ENCODE measurements around the gene PEX3.
"Not testable (repeated sequence)": the region's sequence is repeated elsewhere in the genome, so short reads cannot be mapped to it uniquely, and the experiment has no call there.

Gene PEX3

DNA sequence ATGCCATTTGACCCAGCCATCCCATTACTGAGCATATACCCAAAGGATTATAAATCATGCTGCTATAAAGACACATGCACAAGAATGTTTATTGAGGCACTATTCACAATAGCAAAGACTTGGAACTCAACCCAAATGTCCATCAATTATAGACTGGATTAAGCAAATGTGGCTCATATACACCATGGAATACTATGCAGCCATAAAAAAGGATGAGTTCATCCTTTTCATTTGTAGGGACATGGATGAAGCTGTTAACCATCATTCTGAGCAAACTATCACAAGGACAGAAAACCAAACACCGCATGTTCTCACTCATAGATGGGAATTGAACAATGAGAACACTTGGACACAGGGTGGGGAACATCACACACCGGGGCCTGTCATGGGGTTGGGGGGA, 2.7 kb upstream of the PEX3 start:
- DNase-seq (ENCODE audit: low read depth), result not testable (repeated sequence)

DNA sequence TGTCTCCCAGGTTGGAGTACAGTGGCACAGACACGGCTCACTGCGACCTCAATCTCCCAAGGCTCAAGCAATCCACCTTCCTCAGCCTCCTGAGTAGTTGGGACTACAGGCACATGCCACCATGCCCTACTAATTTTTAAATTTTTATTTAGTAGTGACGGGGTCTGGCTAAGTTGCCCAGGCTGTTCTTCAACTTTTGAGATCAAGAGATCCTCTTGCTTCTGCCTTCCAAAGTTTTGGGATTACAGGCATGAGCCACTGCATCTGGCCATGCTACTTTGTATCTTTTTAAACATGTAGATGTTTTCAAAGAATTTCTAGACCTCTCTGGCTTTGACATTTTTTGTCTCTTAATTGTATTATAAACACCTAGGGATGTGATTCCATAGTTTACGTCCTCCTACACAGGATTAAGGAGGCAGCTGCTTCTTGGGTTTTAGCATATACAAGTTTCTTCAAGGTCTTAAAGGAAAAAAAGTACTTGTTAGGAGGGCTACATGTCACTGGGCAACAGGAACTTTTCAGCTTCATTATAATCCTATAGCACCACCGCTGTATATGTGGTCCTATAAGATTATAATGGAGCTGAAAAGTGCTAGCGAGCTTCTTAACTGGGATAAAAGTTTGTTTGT, 1.4 kb upstream of the PEX3 start:
- DNase-seq (ENCODE audit: low read depth), result no peak

DNA sequence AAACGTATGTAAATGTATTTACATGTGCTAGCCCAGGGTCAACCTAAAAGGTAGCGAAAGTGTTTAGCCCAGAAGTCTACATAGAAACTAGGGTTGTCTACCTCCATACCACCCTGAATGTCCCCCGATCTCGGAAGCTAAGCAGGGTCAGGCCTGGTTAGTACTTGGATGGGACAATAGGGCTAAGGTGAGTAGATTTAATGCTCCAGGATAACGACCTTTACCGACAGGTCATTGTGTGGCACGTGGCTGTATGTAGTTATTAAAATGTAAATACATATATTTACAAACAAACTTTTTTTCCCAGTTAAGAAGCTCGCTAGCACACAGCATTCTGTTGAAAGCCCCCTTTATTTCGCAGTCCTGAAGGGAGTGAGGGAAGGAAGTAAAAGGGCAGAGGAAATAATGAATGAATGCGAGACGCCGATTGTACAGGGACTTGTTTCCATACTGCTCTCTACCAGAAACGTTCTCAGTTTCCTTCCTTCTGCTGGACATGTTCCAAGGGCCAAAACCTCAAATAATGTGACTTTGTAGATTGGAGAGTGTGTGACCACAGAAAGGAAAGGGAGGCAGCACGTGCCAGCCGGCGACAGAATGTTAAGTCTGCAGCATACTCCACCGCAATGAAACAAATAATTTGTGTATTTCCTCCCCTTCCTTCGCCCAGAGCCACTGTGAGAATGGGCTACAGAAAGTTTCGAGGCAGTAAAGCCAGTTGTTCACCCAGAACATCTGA, 722 bp upstream of the PEX3 start:
- DNase-seq (ENCODE audit: low read depth), result no peak

DNA sequence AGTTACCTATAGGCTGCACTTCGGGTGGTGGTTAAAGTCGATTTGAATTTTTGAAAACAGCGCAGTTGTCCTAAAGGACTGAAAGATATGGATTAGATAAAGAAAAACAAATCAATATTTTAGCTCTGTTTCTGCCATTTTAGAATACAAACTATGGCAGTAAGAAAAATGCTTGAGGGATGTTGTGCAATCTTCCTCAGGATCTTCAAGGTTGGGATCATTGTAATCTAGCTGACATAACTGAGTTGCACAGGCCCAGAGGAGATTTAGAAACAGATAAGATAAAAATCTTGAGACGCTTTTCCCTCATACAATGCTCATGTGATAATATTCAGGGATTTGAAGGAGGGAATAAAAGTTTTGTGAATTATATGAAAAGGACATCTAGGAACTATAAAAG, 926 bp downstream of the PEX3 start:
- DNase-seq (ENCODE audit: low read depth), result no peak

DNA sequence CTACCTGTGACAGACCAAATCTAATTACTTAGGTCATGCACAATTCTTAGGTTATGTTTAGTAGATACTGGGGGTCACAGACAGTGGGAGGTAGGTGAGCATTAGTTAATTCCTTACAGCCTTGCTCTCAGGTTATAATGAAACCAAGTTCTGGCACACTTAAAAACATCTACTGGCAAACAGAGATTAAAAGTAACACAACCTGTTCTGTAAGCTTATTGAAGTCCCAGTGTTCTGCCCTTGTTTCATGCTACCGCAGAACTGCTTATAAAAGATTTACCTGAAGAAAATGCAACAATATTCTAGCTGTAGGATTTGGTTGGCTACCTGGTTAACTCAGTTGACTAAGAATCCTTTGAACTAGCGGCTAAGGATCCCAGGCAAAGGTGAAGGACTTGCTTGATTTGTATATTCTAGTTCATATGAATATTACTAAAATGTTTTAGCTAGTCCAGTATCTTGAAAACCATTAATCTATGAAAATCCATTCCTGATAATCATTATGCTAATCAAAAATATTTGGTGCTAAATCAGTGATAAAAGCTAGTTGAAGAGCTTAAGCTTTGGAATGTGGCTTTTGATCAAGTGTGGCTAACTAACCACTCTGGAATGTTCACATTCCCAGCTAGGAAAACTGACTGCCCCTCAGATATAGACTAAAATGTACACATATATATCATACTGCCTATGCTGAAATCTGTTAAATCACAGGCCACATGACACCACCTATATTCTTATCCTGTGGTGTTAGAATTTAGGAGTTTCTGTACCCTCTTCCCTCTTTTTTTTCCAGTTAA, 7.2 kb downstream of the PEX3 start:
- no peak for DNase-seq (ENCODE audit: low read depth)

DNA sequence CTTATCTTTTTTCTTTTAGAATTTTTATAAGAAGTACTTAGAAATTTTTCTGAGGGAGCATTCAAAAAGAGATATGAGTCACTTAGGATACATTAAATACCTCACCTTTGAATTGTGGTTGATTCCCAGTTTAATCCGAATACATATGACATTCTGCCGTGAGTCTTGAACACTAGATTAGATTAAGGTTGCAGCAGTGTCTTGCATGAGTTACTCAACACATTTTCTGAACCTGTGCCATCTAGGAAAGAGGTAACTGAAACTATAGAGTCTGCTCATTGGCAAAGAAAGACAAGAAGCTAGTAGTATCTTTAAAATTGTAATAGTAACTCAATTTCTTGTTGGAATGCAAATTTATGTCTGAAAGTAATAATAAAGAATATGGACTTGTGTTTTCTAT, 14.9 kb downstream of the PEX3 start:
- no peak for DNase-seq (ENCODE audit: low read depth)

DNA sequence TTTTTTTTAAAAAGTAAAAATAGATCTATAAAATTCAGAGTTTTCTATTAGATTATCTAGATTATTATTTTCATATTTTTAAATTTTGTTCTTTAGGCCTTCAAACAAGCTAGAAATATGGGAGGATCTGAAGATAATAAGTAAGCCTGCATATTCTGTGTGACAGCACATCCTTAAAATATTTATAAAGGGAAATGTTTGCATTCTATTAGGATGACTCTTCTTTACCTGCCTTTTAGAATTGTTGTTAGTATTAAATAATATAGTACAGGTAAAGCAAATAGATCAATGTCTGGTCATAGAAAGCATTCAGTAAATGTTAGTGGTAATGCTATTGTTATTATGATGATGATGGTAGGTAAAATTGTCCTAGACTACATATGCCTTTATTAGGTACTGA, 17.4 kb downstream of the PEX3 start:
- DNase-seq (ENCODE audit: low read depth), result no peak

DNA sequence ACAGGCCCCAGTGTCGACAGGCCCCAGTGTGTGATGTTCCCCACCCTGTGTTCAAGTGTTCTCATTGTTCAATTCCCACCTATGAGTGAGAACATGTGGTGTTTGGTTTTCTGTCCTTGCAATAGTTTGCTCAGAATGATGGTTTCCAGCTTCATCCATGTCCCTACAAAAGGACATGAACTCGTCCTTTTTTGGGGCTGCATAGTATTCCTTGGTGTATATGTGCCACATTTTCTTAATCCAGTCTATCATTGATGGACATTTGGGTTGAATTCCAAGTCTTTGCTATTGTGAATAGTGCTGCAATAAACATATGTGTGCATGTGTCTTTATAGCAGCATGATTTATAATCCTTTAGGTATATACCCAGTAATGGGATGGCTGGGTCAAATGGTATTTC, 18.2 kb downstream of the PEX3 start:
- DNase-seq (ENCODE audit: low read depth), result not testable (repeated sequence)

DNA sequence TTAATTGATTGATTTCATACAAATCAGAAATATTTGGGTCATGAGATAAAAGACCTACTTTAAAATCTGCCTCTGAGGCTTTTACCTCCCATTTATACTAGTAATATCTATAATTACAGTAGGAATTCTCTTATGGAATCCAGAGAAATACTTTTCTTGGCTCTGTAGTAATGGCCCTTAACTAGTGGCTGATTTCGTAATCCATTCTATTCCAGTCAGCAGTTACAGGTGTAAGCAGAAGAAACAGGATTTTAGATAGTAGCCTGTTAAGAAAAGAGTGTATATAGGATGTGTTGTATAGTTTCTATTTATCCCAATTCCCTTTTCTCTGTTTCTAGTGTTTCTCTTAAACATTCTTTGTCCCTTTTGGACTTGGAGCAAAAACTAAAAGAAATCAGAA, 21.2 kb downstream of the PEX3 start:
- DNase-seq (ENCODE audit: low read depth), result no peak

DNA sequence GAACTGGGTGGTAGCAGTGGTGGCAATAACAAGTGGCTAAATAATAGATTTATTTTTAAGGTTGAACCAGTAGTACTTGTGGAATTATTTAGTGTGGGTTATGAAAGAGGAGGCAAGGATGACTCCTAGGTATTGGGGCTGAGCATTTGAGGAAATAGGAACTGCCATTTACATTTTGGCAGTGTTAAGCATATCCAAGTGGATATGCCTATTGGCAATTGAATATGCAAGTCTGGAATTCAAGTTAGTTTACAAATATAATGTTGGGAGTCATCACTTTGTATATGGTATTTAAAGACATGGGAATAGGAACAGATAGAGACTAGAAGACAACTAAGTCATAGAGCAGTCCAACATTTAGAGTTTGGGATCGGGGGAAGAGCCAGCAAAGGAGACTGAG, 25.9 kb downstream of the PEX3 start:
- DNase-seq (ENCODE audit: low read depth), result no peak

DNA sequence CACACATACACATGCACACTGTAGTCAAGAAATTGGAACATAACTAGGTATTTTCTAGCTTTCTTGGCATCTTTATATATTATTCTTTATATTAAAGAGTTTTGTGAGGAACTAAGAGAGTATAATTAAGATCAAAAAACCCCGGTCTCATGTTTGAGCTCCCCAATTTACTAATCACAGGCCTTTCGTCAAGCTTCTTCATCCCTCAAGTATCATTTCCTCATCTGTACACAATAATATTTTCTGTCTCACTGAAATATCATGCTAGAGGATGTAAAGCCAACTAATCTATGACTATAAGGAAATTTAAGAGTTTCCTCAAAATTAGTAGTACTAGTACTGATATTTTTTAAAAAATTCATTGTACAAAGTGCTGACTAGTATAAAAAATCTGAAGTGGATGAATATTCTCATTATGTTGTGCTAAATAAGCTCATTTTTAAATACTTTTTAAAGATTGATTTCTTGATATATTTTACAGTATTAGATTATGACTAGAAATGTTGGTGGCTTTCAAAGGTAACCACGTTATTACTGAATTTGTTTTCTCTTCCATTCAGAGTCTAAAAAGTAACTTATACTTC, 28.0 kb downstream of the PEX3 start:
- DNase-seq (ENCODE audit: low read depth), result no peak

DNA sequence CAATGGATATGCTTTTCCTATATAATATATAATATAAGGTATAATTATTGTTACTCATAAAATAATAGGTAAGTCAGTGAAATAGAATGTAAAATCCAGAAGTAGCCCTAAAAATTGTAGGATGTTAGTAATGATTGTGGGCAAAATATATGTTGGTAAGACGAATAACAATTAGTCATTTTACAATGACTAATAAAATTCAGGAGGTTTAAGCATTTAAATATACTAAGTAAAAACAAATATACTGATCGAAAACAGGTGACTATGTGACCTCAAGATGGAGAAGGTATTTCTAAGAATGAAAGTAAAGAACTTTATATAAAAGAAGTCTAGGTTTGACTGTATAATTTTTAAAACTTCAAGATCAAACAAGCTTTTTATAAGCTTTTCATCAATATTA, 32.0 kb downstream of the PEX3 start:
- no peak for DNase-seq (ENCODE audit: low read depth)

DNA sequence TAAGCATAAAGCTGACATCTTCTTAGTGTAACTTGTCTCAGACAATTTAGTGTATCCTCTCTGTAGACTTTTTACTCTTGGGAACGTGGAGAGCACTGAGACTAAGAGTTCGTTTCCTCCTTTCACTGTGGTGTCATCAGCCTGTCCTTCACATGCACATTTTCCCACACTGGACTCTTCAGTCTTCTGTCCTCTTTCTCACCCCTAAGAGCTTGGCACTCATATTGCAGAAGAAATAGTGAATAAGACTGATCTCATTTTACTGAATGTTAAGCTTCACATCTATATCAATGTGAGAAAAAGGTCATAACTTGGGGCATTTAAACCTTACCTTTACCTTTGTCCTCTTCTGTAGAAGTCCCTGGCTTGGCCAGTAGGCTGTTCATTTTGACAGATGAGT, 35.4 kb downstream of the PEX3 start:
- DNase-seq (ENCODE audit: low read depth), result no peak

DNA sequence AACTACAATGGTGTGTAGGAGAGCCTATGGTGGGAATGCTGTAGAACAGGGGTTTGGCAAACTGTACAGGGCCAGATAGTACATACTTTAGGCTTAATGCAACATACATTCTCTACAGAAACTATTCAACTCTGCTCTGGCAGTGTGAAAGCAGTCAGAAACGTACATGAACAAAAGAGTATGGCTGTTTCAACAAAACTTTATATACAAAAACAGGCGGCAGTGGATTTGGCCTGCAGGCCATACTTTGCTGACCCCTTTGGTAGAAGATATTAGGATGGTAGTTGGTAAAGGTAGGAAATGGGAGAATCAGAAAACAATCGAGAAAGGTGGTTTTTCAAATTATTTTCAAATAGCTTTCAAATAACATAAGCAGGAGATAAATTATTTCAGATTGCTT, 36.1 kb downstream of the PEX3 start:
- DNase-seq (ENCODE audit: low read depth), result no peak

DNA sequence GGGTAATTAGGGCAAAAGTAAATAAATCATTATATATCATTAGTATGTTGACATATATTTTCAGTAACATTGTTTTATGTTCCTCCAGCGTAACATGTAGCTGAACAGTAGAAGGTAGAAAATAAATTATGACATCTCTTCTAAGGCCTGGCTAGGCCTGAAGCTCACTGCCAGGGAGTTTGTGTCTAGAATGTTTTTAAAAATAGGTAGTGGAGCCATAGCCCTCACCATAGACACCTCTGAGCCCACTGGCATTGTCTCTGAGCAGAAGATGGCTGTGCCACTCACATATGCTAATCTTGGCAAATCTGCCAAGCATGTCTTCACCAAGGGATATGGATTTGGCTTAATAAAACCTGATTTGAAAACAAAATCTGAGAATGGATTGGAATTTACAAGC, 39.6 kb downstream of the PEX3 start:
- DNase-seq (ENCODE audit: low read depth), result no peak

DNA sequence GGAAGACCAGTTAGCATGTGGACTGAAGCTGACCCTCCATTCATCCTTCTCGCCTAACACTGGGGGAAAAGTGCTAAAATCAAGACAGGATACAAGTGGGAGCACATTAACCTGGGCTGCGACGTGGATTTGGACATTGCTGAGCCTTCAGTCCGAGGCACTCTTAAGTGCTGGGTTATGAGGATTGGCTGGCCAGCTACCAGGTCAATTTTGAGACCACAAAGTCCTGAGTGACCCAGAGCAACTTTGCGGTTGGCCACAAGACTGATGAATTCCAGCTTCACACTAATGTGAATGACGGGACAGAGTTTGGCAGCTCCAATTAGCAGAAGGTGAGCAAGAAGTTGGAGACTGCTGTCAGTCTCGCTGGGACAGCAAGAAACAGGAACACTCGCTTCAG, 40.2 kb downstream of the PEX3 start:
- DNase-seq (ENCODE audit: low read depth), result no peak

DNA sequence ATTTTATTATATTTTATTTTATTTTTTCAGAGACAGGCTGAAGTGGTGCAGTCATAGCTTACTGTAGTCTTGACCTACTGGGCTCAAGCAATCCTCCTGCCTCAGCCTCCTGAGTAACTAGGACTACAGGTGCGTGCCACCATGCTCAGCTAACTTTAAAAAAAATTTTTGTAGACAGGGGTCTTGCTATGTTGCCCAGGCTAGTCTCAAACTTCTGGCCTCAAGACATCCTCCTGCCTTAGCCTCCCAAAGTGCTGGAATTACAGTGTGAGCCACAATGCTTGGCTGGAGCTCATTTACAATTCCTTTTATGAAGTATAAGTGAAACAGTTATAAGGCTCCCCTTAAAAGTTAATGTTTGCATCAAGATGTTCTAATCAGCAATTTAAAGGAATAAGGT, 46.4 kb downstream of the PEX3 start:
- no peak for DNase-seq (ENCODE audit: low read depth)

DNA sequence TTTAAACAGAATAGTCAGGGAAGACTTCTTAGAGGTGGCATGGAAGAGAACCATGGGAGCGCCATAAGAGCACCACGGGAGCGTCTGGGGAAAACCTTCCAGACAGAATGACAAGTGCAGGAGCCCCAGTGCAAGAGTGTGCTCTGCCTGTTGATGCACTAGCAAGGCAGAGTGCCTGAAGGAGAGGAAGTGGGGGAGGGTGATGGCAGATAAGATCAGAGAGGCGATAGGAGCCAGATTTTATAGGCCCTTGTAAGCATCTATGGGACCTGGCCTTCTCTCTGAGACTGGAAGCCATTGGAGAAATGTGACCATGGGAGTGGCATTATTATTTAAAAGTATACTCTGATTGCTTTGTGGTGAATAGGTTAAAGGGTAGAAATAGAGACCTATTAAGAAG, 47.8 kb downstream of the PEX3 start:
- no peak for DNase-seq (ENCODE audit: low read depth)

DNA sequence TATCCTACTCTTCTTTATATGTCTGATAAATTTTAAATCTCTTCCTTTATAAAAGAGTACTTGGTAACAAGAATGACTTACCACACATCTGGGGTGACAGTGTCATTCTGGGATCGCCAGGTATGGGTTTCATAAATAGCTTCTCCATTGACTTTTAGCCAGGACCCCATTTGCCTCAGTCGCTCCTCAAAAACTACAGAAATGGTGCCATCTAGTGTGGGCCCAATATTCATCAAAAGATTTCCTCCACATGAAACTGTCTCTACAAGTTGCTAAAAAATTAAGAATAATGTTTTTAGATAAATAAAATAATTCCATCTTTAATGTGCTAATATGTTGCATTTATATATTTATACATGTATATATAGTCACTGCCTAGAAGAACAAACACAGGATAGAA, 51.2 kb downstream of the PEX3 start:
- no peak for DNase-seq (ENCODE audit: low read depth)

DNA sequence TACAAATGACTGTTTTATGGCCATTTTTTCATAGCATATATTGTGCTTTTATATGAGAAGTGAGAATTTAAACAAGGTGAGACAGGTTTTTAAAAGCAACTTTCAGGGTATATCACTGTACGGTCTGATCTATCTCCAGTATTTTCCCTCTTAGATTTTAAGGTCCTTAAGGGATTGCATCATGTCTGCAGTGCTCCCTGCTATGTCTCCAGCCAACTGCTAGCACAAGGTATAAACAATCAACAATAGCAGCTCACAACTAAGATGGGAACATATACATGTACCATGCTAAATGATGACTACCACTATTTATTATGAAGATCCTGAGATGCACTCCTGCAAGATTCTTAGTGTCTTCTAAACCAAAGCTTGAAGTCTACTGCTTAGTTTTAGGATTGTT, 53.8 kb downstream of the PEX3 start:
- no peak for DNase-seq (ENCODE audit: low read depth)

DNA sequence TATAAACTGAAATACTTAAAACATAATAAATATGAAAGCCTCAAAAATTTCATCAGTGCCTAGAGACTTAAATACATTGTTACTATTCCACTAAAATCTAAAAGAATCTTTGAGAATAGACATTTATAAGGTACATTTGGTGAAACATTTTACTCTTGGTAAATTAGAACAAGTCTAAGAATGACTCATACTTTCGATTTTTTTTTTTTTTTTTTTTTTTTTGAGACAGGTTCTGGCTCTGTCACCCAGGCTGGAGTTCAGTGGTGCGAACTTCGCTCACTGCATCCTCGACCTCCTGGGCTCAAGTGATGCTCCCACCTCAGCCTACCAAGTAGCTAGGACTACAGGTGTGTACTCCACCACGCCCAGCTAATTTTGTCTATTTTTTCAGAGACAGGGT, 54.5 kb downstream of the PEX3 start:
- no peak for DNase-seq (ENCODE audit: low read depth)

DNA sequence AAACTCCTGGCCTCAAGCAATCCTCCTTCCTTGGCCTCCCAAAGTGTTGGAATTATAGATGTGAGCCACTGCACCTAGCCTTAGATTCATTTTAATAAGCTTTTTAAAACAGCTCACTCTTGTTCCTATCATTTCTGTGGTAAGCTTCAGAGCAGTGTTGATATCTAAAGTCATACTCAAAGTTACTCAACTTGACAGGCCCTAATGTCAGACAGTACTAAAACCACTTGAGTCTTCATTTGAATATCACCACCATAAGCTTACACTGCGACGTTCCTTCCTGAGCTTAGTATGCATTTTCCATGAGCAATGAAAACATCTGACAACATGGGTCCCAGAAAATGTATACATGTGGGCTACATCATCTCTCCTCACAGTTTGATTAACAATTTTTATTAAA, 54.9 kb downstream of the PEX3 start:
- DNase-seq (ENCODE audit: low read depth), result no peak

DNA sequence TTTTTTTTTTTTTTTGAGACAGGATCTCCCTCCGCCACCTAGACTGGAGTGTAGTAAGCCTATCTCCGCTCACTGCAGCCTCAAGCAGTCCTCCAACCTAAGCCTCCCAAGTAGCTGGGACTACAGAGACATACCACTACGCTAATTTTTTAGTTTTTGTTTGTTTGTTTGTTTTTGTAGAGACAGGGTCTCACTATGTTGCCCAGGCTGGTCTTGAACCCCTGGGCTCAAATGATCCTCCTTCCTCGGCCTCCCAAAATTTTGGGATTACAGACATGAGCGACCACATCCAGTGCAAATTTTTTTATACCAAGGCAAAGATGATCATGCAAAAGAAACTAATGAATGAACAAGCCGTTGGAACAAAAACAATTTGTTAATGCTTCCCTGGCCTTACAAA, 55.6 kb downstream of the PEX3 start:
- no peak for DNase-seq (ENCODE audit: low read depth)

Data from activated T-helper 1 cell treated with Interleukin-2 at 50 U/mL for 16 hours (primary cell).